GM12878 (cell line): ENCODE measurements around the gene TFB1M.

Experiments
- CTCF ChIP-seq, 3 experiments: IDR thresholded peaks in 2 of 3; conservative IDR thresholded peaks in 1 of 3; 2 replicates each; pipeline ENCODE4 v1.5.1; 2011; ENCODE audit warnings: low read depth in 3 of 3, low read length in 3 of 3, mild to moderate bottlenecking in 3 of 3, control low read depth in 2 of 3, moderate library complexity in 2 of 3, inconsistent platforms in 1 of 3, mixed read lengths in 1 of 3; ENCODE audit not compliant: control insufficient read depth in 2 of 3, insufficient read depth in 1 of 3; ENCODE audit errors: extremely low read depth in 1 of 3
- JUND ChIP-seq: IDR thresholded peaks from 2 replicates; pipeline ENCODE4 v1.6.1; 2012; ENCODE audit warnings: low read depth, mild to moderate bottlenecking, low read length, improper control_type of control experiment, moderate library complexity
- MTA3 ChIP-seq: IDR thresholded peaks from 2 replicates; pipeline ENCODE4 v1.6.1; 2012; ENCODE audit warnings: low read length, inconsistent platforms, borderline replicate concordance
- POLR2A ChIP-seq: IDR thresholded peaks from 2 replicates; pipeline ENCODE4 v1.6.1; 2011; ENCODE audit warnings: low read depth, mild to moderate bottlenecking, low read length
- SIN3A ChIP-seq: IDR thresholded peaks from 2 replicates; pipeline ENCODE4 v1.6.1; 2012; ENCODE audit warnings: low read depth, low read length, improper control_type of control experiment
- SP1 ChIP-seq: IDR thresholded peaks from one replicate; pipeline ENCODE4 v1.6.1; 2011; ENCODE audit warnings: low read depth, low read length
- ZBTB11 ChIP-seq: fragments of 450-650 bp; formaldehyde crosslinking; IDR thresholded peaks from 2 replicates; pipeline ENCODE4 v1.5.0; 2022; ENCODE audit warnings: mild to moderate bottlenecking, missing genetic modification characterization
- ZBTB4 ChIP-seq: fragments of 450-650 bp; formaldehyde crosslinking; IDR thresholded peaks from 2 replicates; pipeline ENCODE4 v1.4.0; 2022; ENCODE audit warnings: mild to moderate bottlenecking, moderate library complexity

- no peak for TF ChIP-seq ZBTB11 (CRISPR knock-in tag)
- TF ChIP-seq CTCF (IDR thresholded peaks at IDR 0.05 in 2 of 3, conservative IDR thresholded peaks at IDR 0.05 in 1 of 3; ENCODE audit: control insufficient read depth in 2 of 3, extremely low read depth in 1 of 3, insufficient read depth in 1 of 3, low read depth in 3 of 3, low read length in 3 of 3): no peak
- TF ChIP-seq SIN3A: no peak
- TF ChIP-seq POLR2A: no peak
- no peak for TF ChIP-seq JUND
- no peak for TF ChIP-seq SP1
- TF ChIP-seq ZBTB4: no peak
- no peak for TF ChIP-seq MTA3
Observed at GRCh38 chr6:155207223-155207622, 107.1 kb downstream of the TFB1M start.
